CD14-positive monocyte (primary cell): Measurements from ENCODE around the gene GCSAM. TPM values are rescaled to one million over a fixed set of nuclear protein-coding genes. Genes with fewer than 3 reads are reported as not detected.

Experiments
- DNase-seq, 3 donors: peaks; one replicate each; pipeline ENCODE4 v3.0.0-alpha.2; 2011 to 2022
- H2AFZ ChIP-seq: 2 replicates; pipeline ENCODE4 v1.6.0; 2012; ENCODE audit warnings: mild to moderate bottlenecking, low read depth, low read length, inconsistent platforms; ENCODE audit not compliant: insufficient read depth, poor library complexity, severe bottlenecking
- H3K27ac ChIP-seq, 2 donors: 1 replicate in 1 of 2; 2 replicates in 1 of 2; pipeline ENCODE4 v1.5.1; 2012 to 2013; ENCODE audit warnings: low read length in 2 of 2, control low read depth in 1 of 2, inconsistent platforms in 1 of 2, low read depth in 1 of 2, mild to moderate bottlenecking in 1 of 2
- H3K27me3 ChIP-seq, 2 donors: one replicate each; pipeline versions ENCODE4 v1.6.0 to v1.6.1; 2011 to 2013; ENCODE audit warnings: low read length in 2 of 2; ENCODE audit not compliant: control insufficient read depth in 2 of 2, insufficient read depth in 2 of 2
- H3K36me3 ChIP-seq, 2 donors: replicated peaks in 1 of 2; 1 replicate in 1 of 2; 2 replicates in 1 of 2; pipeline versions ENCODE4 v1.5.1 to v1.6.1; 2012 to 2013; ENCODE audit warnings: low read length in 2 of 2, control low read depth in 1 of 2, inconsistent platforms in 1 of 2, mild to moderate bottlenecking in 1 of 2; ENCODE audit not compliant: insufficient read depth in 2 of 2, control insufficient read depth in 1 of 2
- H3K4me1 ChIP-seq, 2 donors: 1 replicate in 1 of 2; 2 replicates in 1 of 2; pipeline versions ENCODE4 v1.5.1 to v1.6.1; 2012 to 2013; ENCODE audit warnings: low read length in 2 of 2, control low read depth in 1 of 2, inconsistent platforms in 1 of 2, mild to moderate bottlenecking in 1 of 2, moderate library complexity in 1 of 2; ENCODE audit not compliant: insufficient read depth in 2 of 2, control insufficient read depth in 1 of 2
- H3K4me2 ChIP-seq: replicated peaks from 2 replicates; pipeline ENCODE3; 2012; ENCODE audit warnings: low read length, moderate library complexity, mild to moderate bottlenecking; ENCODE audit not compliant: poor library complexity, severe bottlenecking; ENCODE audit errors: extremely low read depth
- H3K4me3 ChIP-seq, 3 experiments: fragments of 200-600 bp in 1 of 3; sonication (generic) in 1 of 3; replicated peaks in 1 of 3; 1 replicate in 2 of 3; 2 replicates in 1 of 3; pipeline ENCODE4 v1.5.1; 2011 to 2013; ENCODE audit warnings: low read length in 3 of 3, mild to moderate bottlenecking in 3 of 3, control low read depth in 2 of 3, low read depth in 2 of 3, inconsistent platforms in 1 of 3, moderate library complexity in 1 of 3
- H3K79me2 ChIP-seq: 2 replicates; pipeline ENCODE4 v1.6.0; 2012; ENCODE audit warnings: mild to moderate bottlenecking, control low read depth, inconsistent platforms, low read length, moderate library complexity; ENCODE audit not compliant: insufficient read depth
- H3K9ac ChIP-seq: 2 replicates; pipeline ENCODE4 v1.6.0; 2017; ENCODE audit warnings: low read length, mild to moderate bottlenecking; ENCODE audit not compliant: insufficient read depth, poor library complexity, severe bottlenecking
- H3K9me3 ChIP-seq, 2 donors: replicated peaks in 1 of 2; 1 replicate in 1 of 2; 2 replicates in 1 of 2; pipeline versions ENCODE4 v1.5.1 to v1.6.1; 2012 to 2013; ENCODE audit warnings: low read length in 2 of 2, control low read depth in 1 of 2; ENCODE audit not compliant: control insufficient read depth in 1 of 2, insufficient read depth in 1 of 2
- H4K20me1 ChIP-seq: 2 replicates; pipeline ENCODE4 v1.6.0; 2012; ENCODE audit warnings: mild to moderate bottlenecking, low read length, control low read depth, moderate library complexity; ENCODE audit not compliant: insufficient read depth
- H3K27ac Mint-ChIP-seq, 7 donors: one replicate each; pipeline ENCODE4 v1.8.0; 2020; ENCODE audit warnings: mild to moderate bottlenecking in 7 of 7, mixed read lengths in 7 of 7, moderate library complexity in 6 of 7, inconsistent platforms in 2 of 7
- H3K27me3 Mint-ChIP-seq, 3 donors: one replicate each; pipeline ENCODE4 v1.8.0; 2021 to 2022; ENCODE audit warnings: low read depth in 3 of 3, mild to moderate bottlenecking in 3 of 3, mixed read lengths in 3 of 3, moderate library complexity in 3 of 3, inconsistent platforms in 1 of 3
- H3K36me3 Mint-ChIP-seq, 2 donors: one replicate each; pipeline ENCODE4 v1.8.0; 2020; ENCODE audit warnings: mixed read lengths in 2 of 2, inconsistent platforms in 1 of 2, mild to moderate bottlenecking in 1 of 2
- H3K4me1 Mint-ChIP-seq: one replicate; pipeline ENCODE4 v1.8.0; 2020; ENCODE audit warnings: mild to moderate bottlenecking, mixed read lengths
- H3K4me3 Mint-ChIP-seq, 2 donors: one replicate each; pipeline ENCODE4 v1.8.0; 2020; ENCODE audit warnings: mild to moderate bottlenecking in 2 of 2, mixed read lengths in 2 of 2, moderate library complexity in 1 of 2
- H3K9me3 Mint-ChIP-seq, 7 donors: one replicate each; pipeline ENCODE4 v1.8.0; 2020 to 2022; ENCODE audit warnings: mixed read lengths in 7 of 7, mild to moderate bottlenecking in 6 of 7, moderate library complexity in 6 of 7, inconsistent platforms in 2 of 7
- WGBS: methylation state at CpG from one replicate; pipeline ENCODE4 v1.1.5; 2013; ENCODE audit warnings: missing lambda C conversion rate; ENCODE audit not compliant: insufficient coverage; 5-methylcytosine and 5-hydroxymethylcytosine counted together
- intact Hi-C, 2 donors: fragments of 100-400 bp; cut with micrococcal nuclease; formaldehyde crosslinking; loops; one replicate each; pipeline versions ENCODE4 v1.15.0 to v1.15.1; 2023
- polyA plus RNA-seq, 3 donors: library from polyadenylated mRNA; depleted of rRNA in 1 of 3; unstranded in 2 of 3; stranded (reverse) in 1 of 3; fragments of 300-500 nt in 2 of 3; fragments of >200 nt in 1 of 3; fragmentation: Illumina TruSeq in 2 of 3; gene quantifications; 1 replicate in 2 of 3; 2 replicates in 1 of 3; pipeline ENCODE4 v1.2.3, GENCODE V29; 2012 to 2021
- TF ChIP-seq, protein P1 (sequence below): fragments of 200-600 bp; IDR thresholded peaks from one replicate; pipeline ENCODE4 v1.8.0; 2022; ENCODE audit warnings: antibody characterized with exemption, mild to moderate bottlenecking

GCSAM gene
- polyA plus RNA-seq, 3 donors, result 0.10 to 0.16 TPM; not detected in 1

DNA sequence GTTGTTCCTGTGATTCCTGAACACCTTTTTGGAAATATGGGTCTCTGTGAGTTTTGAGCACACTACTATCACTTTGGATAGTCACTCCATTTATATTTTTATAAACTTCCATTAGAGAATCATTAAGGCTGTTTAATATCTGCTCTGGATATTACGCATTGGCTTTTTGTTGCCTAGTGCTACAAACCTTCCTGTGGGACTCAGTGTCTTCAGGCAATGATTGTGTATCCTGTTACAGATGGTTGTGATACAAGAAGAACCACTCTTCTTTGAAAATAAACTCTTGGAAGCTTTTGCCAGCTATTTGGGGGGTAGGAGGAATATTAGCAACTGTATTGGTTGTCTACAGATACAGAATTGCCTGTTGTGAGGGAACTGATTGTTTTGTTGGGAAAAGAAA lies 15.6 kb downstream of the GCSAM start:
- H2AFZ ChIP-seq, result no peak overlapping the region
- H3K36me3 ChIP-seq, result no peaks in the 10 kb centered on the region
- peaks cover 38 to 42% of the 10 kb centered on the region in 2 donors for H3K4me1 ChIP-seq
- H3K27ac ChIP-seq, result peak overlapping the region; percentile 23 to 28
- Mint-ChIP-seq H3K27ac (peak overlapping the region in 5 of 7 donors; percentile 12 to 80 (median 22)), H3K4me1 (peaks cover 48% of the 10 kb centered on the region), H3K9me3 (no peaks in the 10 kb centered on the region), H3K27me3 (peaks cover 0 to 10% (median 5%) of the 10 kb centered on the region in 3 donors), H3K4me3 (peak overlapping the region in 1 of 2 donors; percentile 46), H3K36me3 (peaks cover 0 to 3% of the 10 kb centered on the region in 2 donors)
- no peak overlapping the region for H3K4me2 ChIP-seq
- no CpG with 5 or more reads among the region's 1 CpG for WGBS
- peak overlapping the region in 1 of 3 experiments; percentile 8 for H3K4me3 ChIP-seq
- H3K79me2 ChIP-seq, result no peaks in the 10 kb centered on the region
- intact Hi-C loops, result no loop called here
- H3K9me3 ChIP-seq, result no peaks in the 10 kb centered on the region
- no peaks in the 10 kb centered on the region for H4K20me1 ChIP-seq
- no peak for DNase-seq
- no peak overlapping the region for H3K9ac ChIP-seq
- H3K27me3 ChIP-seq, result no peaks in the 10 kb centered on the region
- TF ChIP-seq, protein P1, sequence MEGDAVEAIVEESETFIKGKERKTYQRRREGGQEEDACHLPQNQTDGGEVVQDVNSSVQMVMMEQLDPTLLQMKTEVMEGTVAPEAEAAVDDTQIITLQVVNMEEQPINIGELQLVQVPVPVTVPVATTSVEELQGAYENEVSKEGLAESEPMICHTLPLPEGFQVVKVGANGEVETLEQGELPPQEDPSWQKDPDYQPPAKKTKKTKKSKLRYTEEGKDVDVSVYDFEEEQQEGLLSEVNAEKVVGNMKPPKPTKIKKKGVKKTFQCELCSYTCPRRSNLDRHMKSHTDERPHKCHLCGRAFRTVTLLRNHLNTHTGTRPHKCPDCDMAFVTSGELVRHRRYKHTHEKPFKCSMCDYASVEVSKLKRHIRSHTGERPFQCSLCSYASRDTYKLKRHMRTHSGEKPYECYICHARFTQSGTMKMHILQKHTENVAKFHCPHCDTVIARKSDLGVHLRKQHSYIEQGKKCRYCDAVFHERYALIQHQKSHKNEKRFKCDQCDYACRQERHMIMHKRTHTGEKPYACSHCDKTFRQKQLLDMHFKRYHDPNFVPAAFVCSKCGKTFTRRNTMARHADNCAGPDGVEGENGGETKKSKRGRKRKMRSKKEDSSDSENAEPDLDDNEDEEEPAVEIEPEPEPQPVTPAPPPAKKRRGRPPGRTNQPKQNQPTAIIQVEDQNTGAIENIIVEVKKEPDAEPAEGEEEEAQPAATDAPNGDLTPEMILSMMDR, result no peak

DNA sequence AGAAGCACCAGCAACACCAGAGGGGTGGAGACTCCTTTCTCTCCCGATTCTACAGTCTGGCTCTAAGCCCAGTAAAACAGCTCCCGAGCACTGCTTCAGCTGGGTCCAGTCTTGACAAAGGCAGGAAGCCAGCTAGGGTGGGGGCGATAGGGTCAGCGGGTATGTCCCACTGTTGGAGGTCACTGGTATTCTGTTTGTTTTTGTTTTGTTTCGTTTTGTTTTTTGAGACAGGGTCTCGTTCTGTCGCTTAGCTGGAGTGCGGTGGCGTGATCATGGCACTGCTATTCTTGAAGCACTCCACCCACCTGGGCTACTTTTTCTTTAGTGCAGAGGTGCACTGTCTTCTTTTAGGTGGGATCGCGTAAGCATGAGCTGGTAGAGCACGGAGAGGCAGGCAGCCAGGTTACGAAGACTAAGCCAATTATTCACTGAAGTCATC lies 16.3 kb downstream of the GCSAM start:
- Histone ChIP-seq H3K4me1 (peaks cover 38 to 42% of the 10 kb centered on the region in 2 donors), H3K27me3 (no peaks in the 10 kb centered on the region), H4K20me1 (no peaks in the 10 kb centered on the region), H3K79me2 (no peaks in the 10 kb centered on the region), H3K9me3 (no peaks in the 10 kb centered on the region), H2AFZ (no peak overlapping the region), H3K9ac (no peak overlapping the region), H3K4me2 (no peak overlapping the region), H3K36me3 (no peaks in the 10 kb centered on the region), H3K4me3 (no peak overlapping the region), H3K27ac (no peak overlapping the region)
- no peak for DNase-seq
- TF ChIP-seq, protein P1, result no peak
- Mint-ChIP-seq H3K4me3 (no peak overlapping the region), H3K36me3 (peaks cover 0 to 3% of the 10 kb centered on the region in 2 donors), H3K9me3 (no peaks in the 10 kb centered on the region), H3K27me3 (peaks cover 0 to 12% (median 5%) of the 10 kb centered on the region in 3 donors), H3K27ac (peak overlapping the region in 2 of 7 donors; percentile 30 to 72), H3K4me1 (peaks cover 48% of the 10 kb centered on the region)
- intact Hi-C loops, result no loop called here
- WGBS, result 88% methylated on average over 10 of the region's 13 CpGs
